Esophagus muscularis mucosa (tissue), 4 donors: ENCODE measurements around the gene TTC27. TPM values are rescaled to one million over a fixed set of nuclear protein-coding genes. Genes with fewer than 3 reads are reported as not detected.

Experiments used
- DNase-seq: peaks from one replicate; pipeline ENCODE4 v3.0.0-alpha.2; 2017; ENCODE audit errors: extremely low spot score
- H3K27ac ChIP-seq, 4 donors: fragments of 200-600 bp; sonication (generic); replicated peaks in 1 of 4; 1 replicate in 3 of 4; 2 replicates in 1 of 4; pipeline ENCODE4 v1.5.1; 2016 to 2019; ENCODE audit warnings: mild to moderate bottlenecking in 1 of 4
- H3K27me3 ChIP-seq, 4 donors: fragments of 200-600 bp; sonication (generic); one replicate each; pipeline versions ENCODE4 v1.5.1 to v1.6.0; 2016 to 2019
- H3K36me3 ChIP-seq, 4 donors: fragments of 200-600 bp; sonication (generic); one replicate each; pipeline ENCODE4 v1.5.1; 2016 to 2019
- H3K4me1 ChIP-seq, 4 donors: fragments of 200-600 bp; sonication (generic); one replicate each; pipeline ENCODE4 v1.5.1; 2016 to 2019
- H3K4me3 ChIP-seq, 4 donors: fragments of 200-600 bp; sonication (generic); 1 replicate in 2 of 4; 2 replicates in 2 of 4; pipeline ENCODE4 v1.5.1; 2016 to 2019; ENCODE audit warnings: mild to moderate bottlenecking in 4 of 4, moderate library complexity in 1 of 4
- H3K9me3 ChIP-seq, 4 donors: fragments of 200-600 bp; sonication (generic); 1 replicate in 3 of 4; 2 replicates in 1 of 4; pipeline ENCODE4 v1.5.1; 2016 to 2019
- EP300 ChIP-seq: sonication (generic); formaldehyde crosslinking; IDR thresholded peaks from one replicate; pipeline ENCODE4 v1.6.1; 2017; ENCODE audit warnings: antibody characterized with exemption
- POLR2A ChIP-seq: fragments of 450-650 bp; IDR thresholded peaks from one replicate; pipeline ENCODE4 v1.6.1; 2017; ENCODE audit warnings: antibody characterized with exemption, moderate library complexity, mild to moderate bottlenecking, low read depth
- POLR2AphosphoS5 ChIP-seq, 2 donors: sonication (generic); formaldehyde crosslinking; IDR thresholded peaks; one replicate each; pipeline ENCODE4 v1.6.1; 2017; ENCODE audit warnings: antibody characterized with exemption in 2 of 2
- WGBS: methylation state at CpG from one replicate; pipeline ENCODE4 v1.1.5; 2018; 5-methylcytosine and 5-hydroxymethylcytosine counted together
- intact Hi-C: fragments of 100-400 bp; cut with DNase I; formaldehyde crosslinking; loops from one replicate; pipeline ENCODE4 v1.15.1; 2023
- total RNA-seq, 4 donors: library from RNA; depleted of rRNA; stranded (reverse); fragments of >200 nt; gene quantifications; one replicate each; pipeline versions ENCODE4 v1.1.0 to v1.2.1, GENCODE V29; 2016
- TF ChIP-seq, protein P1 (sequence below), 3 experiments: fragments of 200-600 bp in 2 of 3; fragments of 450-650 bp in 1 of 3; sonication (generic) in 2 of 3; IDR thresholded peaks; one replicate each; pipeline ENCODE4 v1.5.1; 2017 to 2019; ENCODE audit warnings: antibody characterized with exemption in 3 of 3, mild to moderate bottlenecking in 2 of 3, moderate library complexity in 1 of 3

TTC27 gene
- total RNA-seq, 4 donors from 2014 or later = 9.8 to 13.7 (median 12.3) TPM

DNA sequence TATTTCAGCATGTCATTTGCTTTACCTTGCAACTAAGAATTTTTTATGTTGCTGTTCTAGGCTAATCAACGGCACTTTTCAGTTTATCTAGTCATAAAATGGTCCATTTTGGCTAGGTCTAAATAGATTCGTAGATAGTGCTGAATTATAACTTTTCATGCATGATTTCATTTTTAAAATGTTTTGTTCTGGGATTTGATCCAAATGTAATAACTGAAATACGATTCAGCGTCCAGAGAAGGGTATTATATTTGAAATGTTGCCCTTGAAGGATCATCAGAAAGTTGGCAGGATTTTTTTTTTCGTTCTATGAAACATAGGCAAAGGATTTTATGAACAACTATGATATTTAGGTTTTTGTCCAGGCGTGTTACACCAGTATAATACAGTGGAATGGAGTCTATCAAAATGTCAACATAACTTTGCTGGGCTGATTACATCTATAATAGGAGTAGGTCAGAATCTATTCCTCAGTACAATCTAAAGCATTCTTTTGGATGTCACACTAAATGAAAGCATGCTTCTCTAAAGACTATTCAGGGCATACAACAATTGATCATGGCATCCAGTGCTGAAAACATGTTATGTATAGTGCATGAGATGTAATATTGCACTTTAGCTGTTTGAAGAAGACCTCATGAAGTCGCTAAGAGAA is 24.8 kb downstream of the TTC27 start:
- H3K27me3 ChIP-seq = no peaks in the 10 kb centered on the region
- H3K27ac ChIP-seq = no peak overlapping the region
- 42% methylated on average over 7 of the region's 7 CpGs for WGBS
- H3K9me3 ChIP-seq = no peaks in the 10 kb centered on the region
- no peak overlapping the region for H3K4me3 ChIP-seq
- DNase-seq = no peak
- no peak for TF ChIP-seq EP300
- H3K36me3 ChIP-seq = peaks cover 23 to 66% (median 40%) of the 10 kb centered on the region in 4 donors
- intact Hi-C loops = no loop called here
- H3K4me1 ChIP-seq = peaks cover 0 to 11% (median 10%) of the 10 kb centered on the region in 4 donors

GRCh38 chr2:32656069-32656468 is 28.2 kb downstream of the TTC27 start:
- no peak for TF ChIP-seq POLR2AphosphoS5 (IDR thresholded peaks at IDR 0.05)
- TF ChIP-seq POLR2A = no peak
- TF ChIP-seq EP300 = no peak
- TF ChIP-seq, protein P1, sequence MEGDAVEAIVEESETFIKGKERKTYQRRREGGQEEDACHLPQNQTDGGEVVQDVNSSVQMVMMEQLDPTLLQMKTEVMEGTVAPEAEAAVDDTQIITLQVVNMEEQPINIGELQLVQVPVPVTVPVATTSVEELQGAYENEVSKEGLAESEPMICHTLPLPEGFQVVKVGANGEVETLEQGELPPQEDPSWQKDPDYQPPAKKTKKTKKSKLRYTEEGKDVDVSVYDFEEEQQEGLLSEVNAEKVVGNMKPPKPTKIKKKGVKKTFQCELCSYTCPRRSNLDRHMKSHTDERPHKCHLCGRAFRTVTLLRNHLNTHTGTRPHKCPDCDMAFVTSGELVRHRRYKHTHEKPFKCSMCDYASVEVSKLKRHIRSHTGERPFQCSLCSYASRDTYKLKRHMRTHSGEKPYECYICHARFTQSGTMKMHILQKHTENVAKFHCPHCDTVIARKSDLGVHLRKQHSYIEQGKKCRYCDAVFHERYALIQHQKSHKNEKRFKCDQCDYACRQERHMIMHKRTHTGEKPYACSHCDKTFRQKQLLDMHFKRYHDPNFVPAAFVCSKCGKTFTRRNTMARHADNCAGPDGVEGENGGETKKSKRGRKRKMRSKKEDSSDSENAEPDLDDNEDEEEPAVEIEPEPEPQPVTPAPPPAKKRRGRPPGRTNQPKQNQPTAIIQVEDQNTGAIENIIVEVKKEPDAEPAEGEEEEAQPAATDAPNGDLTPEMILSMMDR (IDR thresholded peaks at IDR 0.05) = no peak
- peaks cover 0 to 11% (median 10%) of the 10 kb centered on the region in 4 donors for H3K4me1 ChIP-seq
- DNase-seq = no peak
- intact Hi-C loops = no loop called here
- H3K9me3 ChIP-seq = no peaks in the 10 kb centered on the region
- WGBS = 93% methylated on average over 3 of the region's 3 CpGs
- no peak overlapping the region for H3K27ac ChIP-seq
- no peaks in the 10 kb centered on the region for H3K27me3 ChIP-seq
- H3K36me3 ChIP-seq = peaks cover 4 to 41% (median 19%) of the 10 kb centered on the region in 4 donors
- H3K4me3 ChIP-seq = no peak overlapping the region

GRCh38 chr2:32663864-32664263 is 36.0 kb downstream of the TTC27 start:
- H3K27ac ChIP-seq = no peak overlapping the region
- no peaks in the 10 kb centered on the region for H3K27me3 ChIP-seq
- no peak overlapping the region for H3K4me3 ChIP-seq
- H3K36me3 ChIP-seq = peaks cover 0 to 18% (median 0%) of the 10 kb centered on the region in 4 donors
- 86% methylated on average over 8 of the region's 8 CpGs for WGBS
- H3K4me1 ChIP-seq = no peaks in the 10 kb centered on the region
- TF ChIP-seq EP300 (no peak), POLR2AphosphoS5 (IDR thresholded peaks at IDR 0.05) (no peak), POLR2A (no peak)
- TF ChIP-seq, protein P1 (IDR thresholded peaks at IDR 0.05) = no peak
- DNase-seq = no peak
- H3K9me3 ChIP-seq = no peaks in the 10 kb centered on the region
- intact Hi-C loops = no loop called here

DNA sequence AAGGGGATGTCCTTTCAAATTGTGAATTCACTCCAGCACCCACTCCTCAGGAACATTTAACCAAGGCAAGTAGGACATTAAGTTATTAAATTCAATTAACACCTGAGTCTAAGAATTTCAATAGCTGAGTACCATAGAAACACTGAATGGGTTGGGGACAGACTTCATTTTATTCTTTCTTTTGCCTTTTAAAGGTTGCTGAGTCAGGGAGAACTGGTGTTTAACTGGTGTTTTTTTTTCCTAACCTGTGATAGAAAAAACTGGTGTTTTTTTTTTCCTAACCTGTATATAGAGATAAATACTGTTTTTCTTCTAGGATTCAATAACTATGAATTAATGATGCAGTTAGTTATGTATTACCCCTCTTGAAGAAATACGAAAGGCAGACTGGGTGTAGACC is 38.9 kb downstream of the TTC27 start:
- DNase-seq = no peak
- no peak overlapping the region for H3K4me3 ChIP-seq
- 93% methylated on average over 1 of the region's 1 CpG for WGBS
- no peaks in the 10 kb centered on the region for H3K9me3 ChIP-seq
- TF ChIP-seq POLR2AphosphoS5 (IDR thresholded peaks at IDR 0.05) (no peak), EP300 (no peak), POLR2A (no peak)
- TF ChIP-seq, protein P1 (IDR thresholded peaks at IDR 0.05) = no peak
- no peak overlapping the region for H3K27ac ChIP-seq
- H3K4me1 ChIP-seq = no peaks in the 10 kb centered on the region
- H3K27me3 ChIP-seq = no peaks in the 10 kb centered on the region
- intact Hi-C loops = no loop called here
- H3K36me3 ChIP-seq = peaks cover 0 to 17% (median 3%) of the 10 kb centered on the region in 4 donors

GRCh38 chr2:32668254-32668653 is 40.4 kb downstream of the TTC27 start:
- Histone ChIP-seq H3K4me3 (no peak overlapping the region), H3K27ac (no peak overlapping the region), H3K27me3 (no peaks in the 10 kb centered on the region), H3K36me3 (peaks cover 0 to 31% (median 10%) of the 10 kb centered on the region in 4 donors), H3K9me3 (no peaks in the 10 kb centered on the region), H3K4me1 (no peaks in the 10 kb centered on the region)
- intact Hi-C loops = no loop called here
- WGBS = 91% methylated on average over 1 of the region's 1 CpG
- TF ChIP-seq, protein P1 (IDR thresholded peaks at IDR 0.05) = no peak
- TF ChIP-seq EP300 = no peak
- TF ChIP-seq POLR2A = no peak
- TF ChIP-seq POLR2AphosphoS5 (IDR thresholded peaks at IDR 0.05) = no peak
- no peak for DNase-seq
